GM21390 (cell line): ENCODE measurements around the gene BABAM2.
"Not testable (repeated sequence)": the region's sequence is repeated elsewhere in the genome, so short reads cannot be mapped to it uniquely, and the experiment has no call there.

ENCODE experiments used
- ATAC-seq: cut with Tn5 transposase; IDR thresholded peaks from one replicate; pipeline ENCODE4 v1.9.1; 2021; ENCODE audit not compliant: unreplicated experiment

BABAM2 gene

GRCh38 chr2:27875089-27875881 is 15.2 kb upstream of the BABAM2 start:
- no peak for ATAC-seq

GRCh38 chr2:27878825-27879224 is 11.7 kb upstream of the BABAM2 start:
- ATAC-seq = no peak

GRCh38 chr2:27881815-27882583 is 8.5 kb upstream of the BABAM2 start:
- not testable (repeated sequence) for ATAC-seq

GRCh38 chr2:27882584-27882922 is 8.0 kb upstream of the BABAM2 start:
- not testable (repeated sequence) for ATAC-seq

GRCh38 chr2:27884601-27885000 is 5.9 kb upstream of the BABAM2 start:
- ATAC-seq = no peak

- no peak for ATAC-seq
These were observed 5.3 kb upstream of the BABAM2 start for GRCh38 chr2:27885234-27885633.

- ATAC-seq = no peak
These were observed 4.9 kb upstream of the BABAM2 start for GRCh38 chr2:27885661-27886060.

GRCh38 chr2:27886322-27886721 is 4.2 kb upstream of the BABAM2 start:
- no peak for ATAC-seq

GRCh38 chr2:27887111-27887510 is 3.4 kb upstream of the BABAM2 start:
- no peak for ATAC-seq

GRCh38 chr2:27887830-27888229 is 2.7 kb upstream of the BABAM2 start:
- no peak for ATAC-seq

- ATAC-seq = no peak
These were observed 1.7 kb upstream of the BABAM2 start for GRCh38 chr2:27888790-27889189.

- ATAC-seq = no peak
These were observed 769 bp upstream of the BABAM2 start for GRCh38 chr2:27889774-27890145.

- ATAC-seq = peak; percentile 15
These were observed 569 bp downstream of the BABAM2 start for GRCh38 chr2:27890924-27891672.

- no peak for ATAC-seq
These were observed 1.2 kb downstream of the BABAM2 start for GRCh38 chr2:27891673-27892105.

GRCh38 chr2:27893006-27893405 is 2.5 kb downstream of the BABAM2 start:
- no peak for ATAC-seq

- ATAC-seq = no peak
These were observed 7.2 kb downstream of the BABAM2 start for GRCh38 chr2:27897717-27898116.

GRCh38 chr2:27901234-27901633 is 10.7 kb downstream of the BABAM2 start:
- ATAC-seq = no peak

- ATAC-seq = no peak
These were observed 11.6 kb downstream of the BABAM2 start for GRCh38 chr2:27902098-27902497.

- no peak for ATAC-seq
These were observed 12.5 kb downstream of the BABAM2 start for GRCh38 chr2:27903018-27903417.

- ATAC-seq = no peak
These were observed 13.3 kb downstream of the BABAM2 start for GRCh38 chr2:27903649-27904404.

- ATAC-seq = no peak
These were observed 13.8 kb downstream of the BABAM2 start for GRCh38 chr2:27904405-27904665.
